GM21576 (cell line): Measurements from ENCODE around the gene SH2D1B.

Source experiments
- ATAC-seq: cut with Tn5 transposase; IDR thresholded peaks from one replicate; pipeline ENCODE4 v1.9.1; 2021; ENCODE audit warnings: mild to moderate bottlenecking, moderate library complexity; ENCODE audit not compliant: unreplicated experiment

Gene SH2D1B

GRCh38 chr1:162400790-162401355, 11.1 kb downstream of the SH2D1B start:
- ATAC-seq, result no peak

GRCh38 chr1:162398999-162399580, 12.8 kb downstream of the SH2D1B start:
- no peak for ATAC-seq

GRCh38 chr1:162397943-162398560, 13.9 kb downstream of the SH2D1B start:
- no peak for ATAC-seq

GRCh38 chr1:162397039-162397448, 14.9 kb downstream of the SH2D1B start:
- ATAC-seq, result no peak

GRCh38 chr1:162396201-162396906, 15.6 kb downstream of the SH2D1B start:
- no peak for ATAC-seq

GRCh38 chr1:162391790-162392563, 20.0 kb downstream of the SH2D1B start:
- ATAC-seq, result no peak

GRCh38 chr1:162390396-162391185, 21.3 kb downstream of the SH2D1B start:
- ATAC-seq, result no peak

GRCh38 chr1:162389971-162390370, 22.0 kb downstream of the SH2D1B start:
- no peak for ATAC-seq

GRCh38 chr1:162389021-162389818, 22.7 kb downstream of the SH2D1B start:
- no peak for ATAC-seq

GRCh38 chr1:162388615-162389014, 23.3 kb downstream of the SH2D1B start:
- no peak for ATAC-seq

- no peak for ATAC-seq
Observed at GRCh38 chr1:162388083-162388594, 23.8 kb downstream of the SH2D1B start.

- ATAC-seq, result no peak
Observed at GRCh38 chr1:162387226-162388082, 24.5 kb downstream of the SH2D1B start.

- no peak for ATAC-seq
Observed at GRCh38 chr1:162386292-162387225, 25.4 kb downstream of the SH2D1B start.

- no peak for ATAC-seq
Observed at GRCh38 chr1:162385702-162386101, 26.2 kb downstream of the SH2D1B start.

- no peak for ATAC-seq
Observed at GRCh38 chr1:162385280-162385623, 26.7 kb downstream of the SH2D1B start.

GRCh38 chr1:162384601-162385279, 27.2 kb downstream of the SH2D1B start:
- no peak for ATAC-seq

- no peak for ATAC-seq
Observed at GRCh38 chr1:162384116-162384515, 27.8 kb downstream of the SH2D1B start.
